Trophoblast cell (in vitro differentiated cells and primary cell): ENCODE measurements around the gene CENPF.

ENCODE experiments used
- DNase-seq, 2 donors: peaks; one replicate each; pipeline ENCODE4 v3.0.0-alpha.2; 2016
- H2AFZ ChIP-seq: 2 replicates; pipeline ENCODE4 v1.6.1; 2013; ENCODE audit warnings: low read length, moderate library complexity, mild to moderate bottlenecking; ENCODE audit not compliant: insufficient read depth, poor library complexity
- H2AK5ac ChIP-seq: 2 replicates; pipeline ENCODE4 v1.6.1; 2013; ENCODE audit warnings: mild to moderate bottlenecking, low read length
- H2BK120ac ChIP-seq: 2 replicates; pipeline ENCODE4 v1.6.1; 2013; ENCODE audit warnings: low read length, mild to moderate bottlenecking, moderate library complexity; ENCODE audit not compliant: insufficient read depth, poor library complexity
- H2BK12ac ChIP-seq: 2 replicates; pipeline ENCODE4 v1.6.1; 2013; ENCODE audit warnings: mild to moderate bottlenecking, low read length, moderate library complexity
- H2BK5ac ChIP-seq: 2 replicates; pipeline ENCODE4 v1.6.1; 2013; ENCODE audit warnings: low read length, low read depth, moderate library complexity, mild to moderate bottlenecking; ENCODE audit not compliant: poor library complexity
- H3K14ac ChIP-seq: 2 replicates; pipeline ENCODE4 v1.6.1; 2013; ENCODE audit warnings: mild to moderate bottlenecking, low read length
- H3K18ac ChIP-seq: 2 replicates; pipeline ENCODE4 v1.6.1; 2013; ENCODE audit warnings: mild to moderate bottlenecking, low read length
- H3K23ac ChIP-seq: 2 replicates; pipeline ENCODE4 v1.6.1; 2013; ENCODE audit warnings: low read length
- H3K27ac ChIP-seq: 2 replicates; pipeline ENCODE4 v1.5.1; 2013; ENCODE audit warnings: low read depth, mild to moderate bottlenecking, inconsistent platforms, low read length, moderate library complexity
- H3K27me3 ChIP-seq: 2 replicates; pipeline ENCODE4 v1.6.1; 2013; ENCODE audit warnings: inconsistent platforms, mild to moderate bottlenecking, low read length, moderate library complexity; ENCODE audit not compliant: insufficient read depth
- H3K36me3 ChIP-seq, 2 experiments: 1 replicate in 1 of 2; 2 replicates in 1 of 2; pipeline ENCODE4 v1.6.1; 2013; ENCODE audit warnings: low read length in 2 of 2, mild to moderate bottlenecking in 2 of 2, moderate library complexity in 1 of 2; ENCODE audit not compliant: insufficient read depth in 2 of 2, control insufficient read depth in 1 of 2
- H3K4ac ChIP-seq: 2 replicates; pipeline ENCODE4 v1.6.1; 2013; ENCODE audit warnings: low read depth, mild to moderate bottlenecking, low read length, moderate library complexity
- H3K4me1 ChIP-seq, 2 experiments: 1 replicate in 1 of 2; 2 replicates in 1 of 2; pipeline ENCODE4 v1.6.1; 2013; ENCODE audit warnings: low read length in 2 of 2, mild to moderate bottlenecking in 2 of 2, moderate library complexity in 1 of 2; ENCODE audit not compliant: insufficient read depth in 2 of 2, control insufficient read depth in 1 of 2
- H3K4me2 ChIP-seq: 2 replicates; pipeline ENCODE4 v1.6.1; 2013; ENCODE audit warnings: inconsistent platforms, mild to moderate bottlenecking, low read length, moderate library complexity
- H3K4me3 ChIP-seq: 2 replicates; pipeline ENCODE4 v1.5.1; 2013; ENCODE audit warnings: mild to moderate bottlenecking, low read depth, low read length, inconsistent platforms
- H3K79me1 ChIP-seq: one replicate; pipeline ENCODE4 v1.6.1; 2013; ENCODE audit warnings: low read length
- H3K79me2 ChIP-seq: 2 replicates; pipeline ENCODE4 v1.6.1; 2013; ENCODE audit warnings: low read length, mild to moderate bottlenecking; ENCODE audit not compliant: control insufficient read depth, insufficient read depth, poor library complexity
- H3K9ac ChIP-seq: 2 replicates; pipeline ENCODE4 v1.6.1; 2013; ENCODE audit warnings: mild to moderate bottlenecking, low read length
- H3K9me3 ChIP-seq: 2 replicates; pipeline ENCODE4 v1.6.1; 2013; ENCODE audit warnings: low read depth, mild to moderate bottlenecking, control low read depth, inconsistent platforms, low read length; ENCODE audit not compliant: insufficient read depth
- H4K12ac ChIP-seq: 2 replicates; pipeline ENCODE4 v1.6.1; 2013; ENCODE audit warnings: low read depth, mild to moderate bottlenecking, low read length, moderate library complexity
- H4K8ac ChIP-seq: 2 replicates; pipeline ENCODE4 v1.6.1; 2013; ENCODE audit warnings: low read depth, mild to moderate bottlenecking, low read length, moderate library complexity
- H4K91ac ChIP-seq: one replicate; pipeline ENCODE4 v1.6.1; 2013; ENCODE audit warnings: low read depth, mild to moderate bottlenecking, low read length, moderate library complexity
- WGBS: extraction: QIAGEN DNeasy Blood & Tissue Kit; methylation state at CpG from one replicate; pipeline ENCODE4 v1.1.7; 2013; ENCODE audit warnings: missing lambda C conversion rate; ENCODE audit not compliant: insufficient read length, insufficient coverage; ENCODE audit errors: extremely low coverage; 5-methylcytosine and 5-hydroxymethylcytosine counted together

Gene CENPF

GRCh38 chr1:214678386-214678785, 75.4 kb downstream of the CENPF start:
- no peak overlapping the region for H4K12ac ChIP-seq
- no CpG with 5 or more reads among the region's 2 CpGs for WGBS
- no peak overlapping the region for H3K18ac ChIP-seq
- H3K23ac ChIP-seq: no peak overlapping the region
- no peak overlapping the region for H2BK12ac ChIP-seq
- no peak overlapping the region for H2AFZ ChIP-seq
- no peak overlapping the region for H2BK120ac ChIP-seq
- H4K91ac ChIP-seq: no peak overlapping the region
- H3K9ac ChIP-seq: no peak overlapping the region
- H4K8ac ChIP-seq: no peak overlapping the region
- H3K79me1 ChIP-seq: no peaks in the 10 kb centered on the region
- no peak for DNase-seq
- no peaks in the 10 kb centered on the region for H3K4me1 ChIP-seq
- H3K27ac ChIP-seq: no peak overlapping the region
- H2AK5ac ChIP-seq: no peak overlapping the region
- no peak overlapping the region for H3K4me3 ChIP-seq
- H3K9me3 ChIP-seq: no peaks in the 10 kb centered on the region
- no peak overlapping the region for H2BK5ac ChIP-seq
- no peaks in the 10 kb centered on the region for H3K36me3 ChIP-seq
- H3K27me3 ChIP-seq: no peaks in the 10 kb centered on the region
- no peak overlapping the region for H3K4me2 ChIP-seq
- H3K14ac ChIP-seq: no peak overlapping the region
- no peak overlapping the region for H3K4ac ChIP-seq
- H3K79me2 ChIP-seq: no peaks in the 10 kb centered on the region

- no peak overlapping the region for H3K18ac ChIP-seq
Measured at GRCh38 chr1:214683621-214684020, 80.6 kb downstream of the CENPF start.

GRCh38 chr1:214685906-214686305, 82.9 kb downstream of the CENPF start:
- Histone ChIP-seq H3K27me3 (no peaks in the 10 kb centered on the region), H3K36me3 (no peaks in the 10 kb centered on the region), H3K14ac (no peak overlapping the region), H3K18ac (no peak overlapping the region), H2AFZ (no peak overlapping the region), H3K4me3 (no peak overlapping the region), H4K12ac (no peak overlapping the region), H2AK5ac (no peak overlapping the region), H4K8ac (no peak overlapping the region), H3K23ac (no peak overlapping the region), H4K91ac (no peak overlapping the region), H3K4ac (no peak overlapping the region), H3K9ac (no peak overlapping the region), H2BK12ac (no peak overlapping the region), H2BK120ac (no peak overlapping the region), H3K79me2 (no peaks in the 10 kb centered on the region), H3K4me2 (no peak overlapping the region), H3K27ac (no peak overlapping the region), H2BK5ac (no peak overlapping the region), H3K4me1 (no peaks in the 10 kb centered on the region), H3K9me3 (no peaks in the 10 kb centered on the region), H3K79me1 (no peaks in the 10 kb centered on the region)
- DNase-seq: no peak
- WGBS: no CpG with 5 or more reads among the region's 3 CpGs

More at GRCh38 chr1:214683621-214684020, 80.6 kb downstream of the CENPF start:
- no peaks in the 10 kb centered on the region for H3K79me1 ChIP-seq
- H2BK12ac ChIP-seq: no peak overlapping the region
- H3K27ac ChIP-seq: no peak overlapping the region
- H3K23ac ChIP-seq: no peak overlapping the region
- DNase-seq: no peak
- H3K9me3 ChIP-seq: no peaks in the 10 kb centered on the region
- no peak overlapping the region for H3K14ac ChIP-seq
- no peaks in the 10 kb centered on the region for H3K79me2 ChIP-seq
- H3K27me3 ChIP-seq: no peaks in the 10 kb centered on the region
- H2AK5ac ChIP-seq: no peak overlapping the region
- no peak overlapping the region for H2AFZ ChIP-seq
- H2BK120ac ChIP-seq: no peak overlapping the region
- no peaks in the 10 kb centered on the region for H3K36me3 ChIP-seq
- no peak overlapping the region for H4K12ac ChIP-seq
- WGBS: no CpG with 5 or more reads among the region's 3 CpGs
- H3K4me3 ChIP-seq: no peak overlapping the region
- no peak overlapping the region for H3K9ac ChIP-seq
- H2BK5ac ChIP-seq: no peak overlapping the region
- H4K8ac ChIP-seq: no peak overlapping the region
- H3K4me2 ChIP-seq: no peak overlapping the region
- no peaks in the 10 kb centered on the region for H3K4me1 ChIP-seq
- no peak overlapping the region for H3K4ac ChIP-seq
- H4K91ac ChIP-seq: no peak overlapping the region

GRCh38 chr1:214686497-214686896, 83.5 kb downstream of the CENPF start:
- Histone ChIP-seq H3K27me3 (no peaks in the 10 kb centered on the region), H2AFZ (no peak overlapping the region), H4K8ac (no peak overlapping the region), H3K36me3 (no peaks in the 10 kb centered on the region), H3K4me2 (no peak overlapping the region), H3K23ac (no peak overlapping the region), H3K79me2 (no peaks in the 10 kb centered on the region), H3K79me1 (no peaks in the 10 kb centered on the region), H3K27ac (no peak overlapping the region), H3K4me3 (no peak overlapping the region), H2BK12ac (no peak overlapping the region), H2AK5ac (no peak overlapping the region), H3K4me1 (no peaks in the 10 kb centered on the region), H3K4ac (no peak overlapping the region), H3K18ac (no peak overlapping the region), H4K91ac (no peak overlapping the region), H3K9ac (no peak overlapping the region), H3K14ac (no peak overlapping the region), H2BK120ac (no peak overlapping the region), H4K12ac (no peak overlapping the region), H2BK5ac (no peak overlapping the region), H3K9me3 (no peaks in the 10 kb centered on the region)
- DNase-seq: peak in 1 of 2 donors; percentile 52
- no CpG with 5 or more reads among the region's 5 CpGs for WGBS
